GM12875 (cell line): ENCODE measurements around the gene RBM39.
"Not testable (repeated sequence)": the region's sequence is repeated elsewhere in the genome, so short reads cannot be mapped to it uniquely, and the experiment has no call there.

Source experiments
- H3K4me3 ChIP-seq: one replicate; pipeline ENCODE4 v1.5.1; 2011; ENCODE audit warnings: low read depth, low read length, control low read depth
- CTCF ChIP-seq: IDR thresholded peaks from 2 replicates; pipeline ENCODE4 v1.5.1; 2011; ENCODE audit warnings: low read depth, mild to moderate bottlenecking, control low read depth, inconsistent platforms, low read length, moderate library complexity, borderline replicate concordance; ENCODE audit not compliant: insufficient read depth

Gene RBM39

GRCh38 chr20:35741892-35742740, at the start of gene RBM39:
RBM39 (minus strand) TSS chr20:35742260; CDS start chr20:35740874, 1,386 bp downstream.
- H3K4me3 ChIP-seq: peak within 1 kb of the TSS; percentile 55
- TF ChIP-seq CTCF: 0 out of 2 replicates have a peak, but pooled peaks have one; percentile 16

GRCh38 chr20:35791821-35792220, 49.8 kb upstream of the RBM39 start:
- H3K4me3 ChIP-seq: no peak overlapping the region
- no peak for TF ChIP-seq CTCF

- no peak for TF ChIP-seq CTCF
- no peak overlapping the region for H3K4me3 ChIP-seq
These were observed 49.0 kb upstream of the RBM39 start for GRCh38 chr20:35791097-35791496.

DNA sequence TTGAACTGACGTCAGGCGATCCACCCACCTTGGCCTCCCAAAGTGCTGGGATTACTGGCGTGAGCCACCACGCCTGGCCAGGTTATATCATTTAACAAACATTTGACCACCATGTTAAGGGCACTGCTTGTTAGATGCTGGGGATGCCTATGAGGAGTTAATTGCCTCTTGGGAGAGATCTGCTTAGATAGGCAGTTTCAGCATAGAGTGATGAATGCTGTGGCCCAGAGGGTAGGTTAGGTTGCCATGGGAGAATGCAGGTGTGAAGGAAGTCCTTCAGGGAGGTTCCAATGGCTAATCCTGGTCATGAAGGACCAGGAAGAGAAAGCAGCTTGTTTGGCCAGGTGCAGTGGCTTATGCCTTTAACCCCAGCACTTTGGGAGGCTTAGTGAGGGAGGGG, 46.7 kb upstream of the RBM39 start:
- H3K4me3 ChIP-seq: no peak overlapping the region
- TF ChIP-seq CTCF: no peak

- H3K4me3 ChIP-seq: not testable (repeated sequence)
These were observed 43.5 kb upstream of the RBM39 start for GRCh38 chr20:35785541-35785940.

- H3K4me3 ChIP-seq: not testable (repeated sequence)
These were observed 41.8 kb upstream of the RBM39 start for GRCh38 chr20:35783811-35784210.

DNA sequence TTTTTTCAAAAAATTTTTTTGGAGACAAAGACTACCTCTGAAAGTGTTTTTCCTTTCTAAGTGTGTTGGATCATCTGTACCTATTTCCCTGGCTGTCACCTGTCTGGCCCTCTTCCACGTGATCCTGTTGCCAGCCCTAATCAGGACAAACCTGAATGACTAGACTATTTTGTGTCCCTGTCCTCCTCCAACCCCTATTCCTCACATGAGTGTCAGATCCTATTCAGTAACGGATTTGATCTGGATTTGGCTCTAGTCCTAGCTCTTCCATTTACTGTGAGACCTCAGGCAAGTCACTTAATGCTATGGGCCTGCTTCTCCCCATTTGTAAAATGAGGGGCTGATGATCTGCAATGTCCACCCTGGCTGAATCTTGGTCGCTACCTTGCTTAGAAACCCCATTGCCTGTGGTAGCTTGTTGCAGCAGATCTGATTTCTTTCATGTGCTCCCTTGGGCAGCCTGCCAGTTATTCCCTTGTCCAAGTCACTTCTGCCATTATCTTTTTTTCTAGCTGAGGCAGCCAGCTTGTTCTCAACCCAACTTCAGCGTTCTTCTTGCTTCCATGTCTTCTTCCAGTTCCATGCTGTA, 34.5 kb upstream of the RBM39 start:
- TF ChIP-seq CTCF: no peak
- H3K4me3 ChIP-seq: no peak overlapping the region

GRCh38 chr20:35774391-35774790, 32.3 kb upstream of the RBM39 start:
- TF ChIP-seq CTCF: no peak
- no peak overlapping the region for H3K4me3 ChIP-seq
